Measurements from ENCODE around the gene TSPAN14. TPM values are rescaled to one million over a fixed set of nuclear protein-coding genes. Genes with fewer than 3 reads are reported as not detected.
A peak's percentile ranks its signal among the peaks of the same experiment; 100 is the strongest.

TSPAN14 gene
- total RNA-seq, 1 donor = 23.9 TPM

- no peak overlapping the region for H3K4me2 ChIP-seq (ENCODE audit: insufficient read depth, low read length)
- H4K20me1 ChIP-seq (ENCODE audit: insufficient read depth, low read length) = no peaks in the 10 kb centered on the region
- peak; percentile 47 for TF ChIP-seq CTCF (IDR thresholded peaks at IDR 0.05; ENCODE audit: extremely low read depth, low read depth, low read length)
- H3K4me3 ChIP-seq (ENCODE audit: insufficient read depth, low read length) = no peak overlapping the region
- H3K9me3 ChIP-seq (ENCODE audit: low read depth, low read length) = no peaks in the 10 kb centered on the region
- H3K79me2 ChIP-seq (ENCODE audit: insufficient read depth, low read length) = no peaks in the 10 kb centered on the region
- H2AFZ ChIP-seq (ENCODE audit: low read length) = no peak overlapping the region
- peak; percentile 44 for DNase-seq (ENCODE audit: insufficient read length, low spot score, missing footprints)
- peaks cover 12% of the 10 kb centered on the region for H3K27me3 ChIP-seq (ENCODE audit: insufficient read depth, low read length)
- H3K4me1 ChIP-seq (ENCODE audit: insufficient read depth, low read length) = no peaks in the 10 kb centered on the region
- no peaks in the 10 kb centered on the region for H3K36me3 ChIP-seq (ENCODE audit: insufficient read depth, low read length)
- H3K27ac ChIP-seq (ENCODE audit: low read depth, low read length) = no peak overlapping the region
These were observed 10.6 kb upstream of the TSPAN14 start for GRCh38 chr10:80443531-80443974.

DNA sequence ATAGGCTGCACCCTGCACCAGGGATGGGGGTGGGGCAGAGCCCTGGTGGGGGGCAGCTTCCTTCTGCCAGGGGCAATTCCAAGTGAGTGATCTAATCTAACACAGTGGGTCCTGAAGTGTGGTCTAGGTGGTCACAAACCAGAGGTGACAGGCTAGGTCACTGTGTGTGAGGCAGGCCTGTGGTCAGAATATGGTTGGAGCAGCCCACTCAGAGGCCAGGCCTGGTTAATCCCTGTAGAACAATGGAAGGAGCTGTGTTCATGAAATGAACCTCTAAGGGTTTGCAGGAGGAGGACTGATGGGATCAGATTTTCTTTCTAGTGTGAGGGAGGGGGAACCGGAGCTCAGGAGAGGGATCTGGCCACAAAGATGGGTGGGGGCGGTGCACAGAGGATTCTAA is 10.0 kb upstream of the TSPAN14 start:
- Histone ChIP-seq H3K4me2 (ENCODE audit: insufficient read depth, low read length) (no peak overlapping the region), H3K79me2 (ENCODE audit: insufficient read depth, low read length) (no peaks in the 10 kb centered on the region), H3K9me3 (ENCODE audit: low read depth, low read length) (no peaks in the 10 kb centered on the region), H3K4me3 (ENCODE audit: insufficient read depth, low read length) (no peak overlapping the region), H3K4me1 (ENCODE audit: insufficient read depth, low read length) (no peaks in the 10 kb centered on the region), H3K27me3 (ENCODE audit: insufficient read depth, low read length) (peaks cover 6% of the 10 kb centered on the region), H3K27ac (ENCODE audit: low read depth, low read length) (no peak overlapping the region), H4K20me1 (ENCODE audit: insufficient read depth, low read length) (no peaks in the 10 kb centered on the region), H2AFZ (ENCODE audit: low read length) (no peak overlapping the region), H3K36me3 (ENCODE audit: insufficient read depth, low read length) (no peaks in the 10 kb centered on the region)
- DNase-seq (ENCODE audit: insufficient read length, low spot score, missing footprints) = no peak
- no peak for TF ChIP-seq CTCF (IDR thresholded peaks at IDR 0.05; ENCODE audit: extremely low read depth, low read depth, low read length)

DNA sequence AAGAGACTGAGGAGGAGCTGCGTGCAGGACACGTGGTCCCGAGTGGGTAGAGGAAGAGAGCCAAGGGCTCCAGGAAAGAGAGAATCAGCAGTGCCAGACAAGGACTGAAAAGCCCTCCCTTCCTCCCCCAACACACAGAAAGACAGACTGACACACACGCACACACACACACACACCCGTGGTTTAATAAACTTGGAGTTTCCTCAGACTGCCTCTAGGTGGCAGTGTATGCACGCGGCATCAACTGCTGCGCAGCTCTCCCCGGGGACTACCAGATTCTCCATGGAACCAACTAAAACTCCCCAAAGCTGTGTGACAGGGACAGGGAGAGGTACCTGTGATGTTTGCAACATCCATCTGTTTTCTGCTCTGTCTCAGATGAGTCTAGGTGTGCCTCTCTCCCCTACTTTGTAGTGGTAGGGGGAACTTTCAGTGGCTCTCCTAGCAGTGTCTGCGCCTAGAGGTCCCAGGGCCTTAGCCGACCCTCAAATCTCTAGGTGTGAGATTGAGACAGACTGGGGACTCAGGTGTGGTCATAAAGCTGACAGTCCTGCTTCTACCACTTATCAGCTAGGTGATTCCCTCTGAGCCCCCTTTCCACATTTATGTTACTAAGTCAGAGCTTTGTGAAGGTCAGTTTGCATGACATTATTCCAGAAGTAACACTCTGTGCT is 9.3 kb upstream of the TSPAN14 start:
- Histone ChIP-seq H3K4me3 (ENCODE audit: insufficient read depth, low read length) (no peak overlapping the region), H3K27me3 (ENCODE audit: insufficient read depth, low read length) (peaks cover 5% of the 10 kb centered on the region), H3K4me2 (ENCODE audit: insufficient read depth, low read length) (no peak overlapping the region), H3K27ac (ENCODE audit: low read depth, low read length) (no peak overlapping the region), H3K36me3 (ENCODE audit: insufficient read depth, low read length) (no peaks in the 10 kb centered on the region), H3K79me2 (ENCODE audit: insufficient read depth, low read length) (no peaks in the 10 kb centered on the region), H3K4me1 (ENCODE audit: insufficient read depth, low read length) (no peaks in the 10 kb centered on the region), H3K9me3 (ENCODE audit: low read depth, low read length) (no peaks in the 10 kb centered on the region), H2AFZ (ENCODE audit: low read length) (no peak overlapping the region), H4K20me1 (ENCODE audit: insufficient read depth, low read length) (no peaks in the 10 kb centered on the region)
- DNase-seq (ENCODE audit: insufficient read length, low spot score, missing footprints) = peak; percentile 81
- peak; percentile 95 for TF ChIP-seq CTCF (IDR thresholded peaks at IDR 0.05; ENCODE audit: extremely low read depth, low read depth, low read length)

- H3K4me2 ChIP-seq (ENCODE audit: insufficient read depth, low read length) = no peak overlapping the region
- H3K9me3 ChIP-seq (ENCODE audit: low read depth, low read length) = no peaks in the 10 kb centered on the region
- no peak overlapping the region for H3K4me3 ChIP-seq (ENCODE audit: insufficient read depth, low read length)
- no peaks in the 10 kb centered on the region for H4K20me1 ChIP-seq (ENCODE audit: insufficient read depth, low read length)
- H3K36me3 ChIP-seq (ENCODE audit: insufficient read depth, low read length) = no peaks in the 10 kb centered on the region
- H3K79me2 ChIP-seq (ENCODE audit: insufficient read depth, low read length) = no peaks in the 10 kb centered on the region
- peaks cover 5% of the 10 kb centered on the region for H3K27me3 ChIP-seq (ENCODE audit: insufficient read depth, low read length)
- peak overlapping the region; percentile 29 for H2AFZ ChIP-seq (ENCODE audit: low read length)
- TF ChIP-seq CTCF (IDR thresholded peaks at IDR 0.05; ENCODE audit: extremely low read depth, low read depth, low read length) = no peak
- no peaks in the 10 kb centered on the region for H3K4me1 ChIP-seq (ENCODE audit: insufficient read depth, low read length)
- no peak overlapping the region for H3K27ac ChIP-seq (ENCODE audit: low read depth, low read length)
- peak; percentile 47 for DNase-seq (ENCODE audit: insufficient read length, low spot score, missing footprints)
These were observed 6.5 kb upstream of the TSPAN14 start for GRCh38 chr10:80447436-80448190.

Measured in osteoblast (primary cell).